22Rv1 (cell line): ENCODE data around the gene ITPKB.

Source experiments
- CTCF ChIP-seq: fragments of 450-650 bp; IDR thresholded peaks from 2 replicates; pipeline ENCODE4 v1.5.1; 2017; ENCODE audit warnings: mild to moderate bottlenecking
- ZFX ChIP-seq: fragments of 450-650 bp; IDR thresholded peaks from 2 replicates; pipeline ENCODE4 v1.6.1; 2017; ENCODE audit warnings: antibody characterized with exemption, borderline replicate concordance

GRCh38 chr1:226670073-226670472, 69.0 kb downstream of the ITPKB start:
- TF ChIP-seq CTCF (no peak), ZFX (no peak)
